Mucosa of gallbladder (tissue), 1 donor: ENCODE measurements around the gene FANCC. TPM values are rescaled to one million over a fixed set of nuclear protein-coding genes. Genes with fewer than 3 reads are reported as not detected.

Experiments
- DNase-seq: peaks from one replicate; pipeline ENCODE4 v3.0.0-alpha.2; 2020; ENCODE audit warnings: low spot score
- total RNA-seq: library from RNA; stranded (reverse); gene quantifications from one replicate; pipeline ENCODE4 v1.2.1, GENCODE V29; 2021
- donor health status: DM: no; HTN: no; CAD: no.

Gene FANCC
- total RNA-seq, 1 donor from 2014 or later = 18.9 TPM

DNA sequence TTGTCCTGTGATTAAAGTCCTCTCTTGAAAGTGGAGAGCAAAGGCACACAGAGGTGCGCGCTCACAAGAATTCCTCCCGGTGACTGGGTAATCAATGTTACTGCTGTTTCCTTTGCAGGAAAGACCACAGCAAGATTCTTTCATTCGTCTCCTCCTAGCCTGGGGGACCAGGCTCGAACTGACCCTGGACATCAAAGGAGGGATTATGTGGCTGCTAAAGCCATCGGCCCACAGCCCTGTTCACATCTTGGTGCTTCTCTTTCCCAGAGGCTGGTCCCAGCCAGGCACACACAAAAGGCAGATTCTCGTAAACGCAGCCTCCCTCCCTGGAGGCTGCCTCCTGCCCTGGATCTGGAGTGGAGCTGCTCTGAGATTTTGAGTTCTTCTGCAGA lies 230.9 kb downstream of the FANCC start:
- no peak for DNase-seq

GRCh38 chr9:95085861-95086563 lies 231.5 kb downstream of the FANCC start:
- DNase-seq = peak; percentile 57

DNA sequence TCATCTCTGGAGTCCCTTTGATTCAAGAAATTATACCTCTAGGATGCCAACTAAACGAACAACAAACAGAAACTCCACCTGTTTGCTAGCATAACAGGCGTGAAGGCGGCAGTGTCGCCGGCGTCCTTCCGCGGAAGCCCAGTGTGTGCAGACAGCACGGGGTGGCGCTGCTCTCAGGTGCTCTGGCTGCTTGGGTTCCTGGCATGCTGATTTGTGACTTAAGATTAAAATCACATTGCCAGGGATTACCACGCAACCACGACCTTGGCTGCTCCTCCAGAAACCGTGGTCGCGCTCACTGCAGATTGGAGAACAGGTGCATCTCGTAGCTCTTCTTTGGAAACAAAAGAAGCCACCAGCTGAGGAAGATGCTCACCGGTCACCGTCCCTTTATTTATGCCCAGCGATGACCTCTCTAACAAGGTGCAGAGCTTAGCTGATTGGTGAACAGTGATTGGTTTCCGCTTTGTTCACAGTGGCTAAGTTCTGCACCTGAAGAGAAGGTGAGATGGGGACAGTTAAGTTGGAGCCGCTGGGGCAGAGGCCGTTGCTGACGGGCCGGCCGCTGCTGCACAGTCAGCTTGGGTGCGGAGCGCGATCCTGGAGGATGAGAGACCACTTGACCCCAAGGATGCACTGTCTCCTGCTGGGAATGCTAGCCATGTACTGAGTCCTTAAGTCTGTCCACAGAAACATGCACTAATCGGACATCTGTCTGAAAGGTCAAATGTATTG lies 232.3 kb downstream of the FANCC start:
- no peak for DNase-seq

- no peak for DNase-seq
Observed at GRCh38 chr9:95084254-95084934, 233.1 kb downstream of the FANCC start.

DNA sequence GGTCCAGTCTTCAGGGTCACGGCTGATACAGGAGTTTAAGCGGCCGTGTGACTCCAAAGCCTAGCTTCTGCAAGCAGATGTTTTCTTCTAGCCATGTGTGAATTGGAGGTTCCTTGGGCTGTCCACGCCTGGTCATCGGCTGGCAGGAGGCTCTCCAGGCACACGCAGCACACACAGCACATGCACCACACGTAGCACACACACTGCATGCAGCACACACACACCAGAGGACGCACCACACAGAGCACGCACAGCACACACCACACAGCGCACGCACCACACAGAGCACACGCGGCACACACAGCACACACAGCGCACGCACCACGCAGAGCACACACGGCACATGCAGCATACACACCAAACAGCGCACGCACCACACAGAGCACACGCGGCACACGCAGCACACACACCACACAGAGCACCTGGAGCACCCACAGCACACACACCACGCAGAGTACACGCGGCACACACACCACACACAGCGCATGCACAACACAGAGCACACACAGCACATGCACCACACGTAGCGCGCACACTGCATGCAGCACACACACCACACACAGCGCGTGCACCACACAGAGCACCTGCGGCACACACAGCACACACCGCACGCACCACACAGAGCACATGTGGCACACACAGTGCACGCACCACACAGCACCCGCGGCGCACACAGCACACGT lies 234.3 kb downstream of the FANCC start:
- DNase-seq = no peak

GRCh38 chr9:95082401-95083084 lies 235.0 kb downstream of the FANCC start:
- DNase-seq = no peak

GRCh38 chr9:95081998-95082397 lies 235.5 kb downstream of the FANCC start:
- no peak for DNase-seq

DNA sequence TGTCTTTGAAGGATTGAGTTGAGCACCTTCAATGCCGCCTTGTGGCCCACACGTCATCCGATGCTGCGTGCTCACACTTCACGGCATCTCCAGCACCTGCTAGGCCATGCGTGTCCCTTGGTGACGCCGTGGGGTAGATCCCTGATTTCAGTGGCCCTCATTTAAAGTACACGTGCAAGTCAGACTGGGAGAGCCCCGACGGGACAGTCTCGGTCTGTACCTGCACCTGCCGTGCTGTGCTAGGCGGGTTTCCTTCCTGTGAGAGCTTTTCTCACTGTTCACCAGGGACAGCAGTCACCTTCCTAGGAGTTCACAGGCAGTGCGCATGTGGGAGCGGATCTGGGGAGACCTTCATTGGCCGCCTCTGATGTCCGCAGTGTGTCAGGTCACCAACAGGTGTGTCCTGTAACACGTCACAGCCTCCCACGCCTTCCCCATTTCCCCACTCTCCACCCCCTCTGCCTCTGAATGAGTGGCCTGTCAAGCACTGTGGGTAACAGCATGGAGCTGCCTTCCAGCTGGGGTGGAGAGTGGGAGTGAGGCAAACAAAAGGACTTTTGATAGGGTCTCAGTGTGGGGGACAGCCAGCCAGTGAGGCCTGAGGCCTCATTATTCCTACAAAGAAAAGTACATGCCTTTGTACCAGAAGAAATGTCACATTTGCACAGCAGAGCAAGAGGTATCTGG lies 236.4 kb downstream of the FANCC start:
- DNase-seq = no peak

DNA sequence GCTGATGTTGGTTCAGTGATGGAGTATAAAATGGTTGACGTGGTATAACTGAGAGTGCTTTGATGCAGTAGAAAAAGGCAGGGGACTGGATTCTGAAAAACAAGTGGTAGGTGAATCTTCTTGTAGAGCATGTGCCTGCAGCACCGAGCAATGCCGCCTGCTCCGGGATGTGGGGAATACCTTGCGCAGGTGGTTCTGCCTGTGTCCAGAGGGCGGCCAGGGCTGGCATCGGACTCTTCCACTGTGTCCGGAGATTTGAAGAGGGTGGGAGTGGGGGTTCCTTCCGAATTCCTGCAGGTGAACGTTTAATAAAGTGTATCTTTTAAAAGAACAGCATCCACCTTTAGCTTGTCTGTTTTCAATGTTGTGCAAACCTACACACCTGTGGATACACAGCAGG lies 238.0 kb downstream of the FANCC start:
- no peak for DNase-seq

- no peak for DNase-seq
Observed at GRCh38 chr9:95078939-95079338, 238.6 kb downstream of the FANCC start.

DNA sequence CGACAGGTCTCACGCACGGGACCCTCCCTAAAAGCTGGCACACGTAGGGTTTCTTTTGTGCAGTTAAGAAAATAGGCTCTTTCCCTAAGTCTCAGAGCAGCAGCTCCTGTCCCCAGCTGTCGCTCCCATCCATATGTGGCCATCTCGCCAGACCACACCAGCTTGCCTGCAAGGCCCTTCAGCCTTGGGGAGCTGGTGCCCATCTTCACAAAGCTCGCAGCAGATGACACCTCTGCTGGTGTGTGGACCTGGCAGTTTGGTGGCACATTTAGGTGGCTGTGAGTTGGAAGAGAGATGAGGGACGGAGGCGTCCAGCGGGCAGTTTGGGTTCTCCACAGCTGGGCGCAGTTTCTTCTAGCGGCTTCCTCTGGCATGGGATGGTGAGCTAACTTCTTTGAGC lies 239.0 kb downstream of the FANCC start:
- no peak for DNase-seq

DNA sequence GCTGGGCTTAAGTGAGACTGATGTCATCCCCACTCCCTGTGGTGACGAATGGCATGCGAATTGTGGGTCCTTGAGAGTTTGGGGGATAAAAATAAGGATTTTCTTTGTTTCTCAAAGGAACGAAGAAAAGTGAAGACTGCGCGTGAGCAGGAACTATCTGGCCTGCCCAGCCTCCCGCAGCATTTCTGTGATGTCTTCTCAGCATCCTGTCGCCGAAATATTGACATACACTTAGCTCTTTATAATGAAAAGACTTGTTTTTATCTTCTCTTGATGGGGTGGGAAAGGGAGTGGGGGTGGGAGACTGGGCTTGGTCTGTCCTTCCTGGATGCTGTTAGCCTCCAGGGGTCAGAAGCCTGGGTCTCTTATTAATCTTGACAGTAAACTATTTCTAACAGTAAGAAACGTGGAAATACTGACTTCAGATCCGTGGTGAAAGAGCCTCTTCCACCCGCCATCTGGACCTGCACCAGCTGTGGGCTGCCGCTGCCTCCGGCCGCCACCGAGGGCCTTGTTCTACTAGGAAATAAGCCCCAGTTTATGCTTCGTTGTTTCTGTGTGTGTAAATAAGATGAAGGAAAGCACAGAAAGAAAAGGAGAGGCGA lies 239.6 kb downstream of the FANCC start:
- no peak for DNase-seq

- no peak for DNase-seq
Observed at GRCh38 chr9:95077053-95077765, 240.3 kb downstream of the FANCC start.

- no peak for DNase-seq
Observed at GRCh38 chr9:95076696-95077052, 240.8 kb downstream of the FANCC start.

DNA sequence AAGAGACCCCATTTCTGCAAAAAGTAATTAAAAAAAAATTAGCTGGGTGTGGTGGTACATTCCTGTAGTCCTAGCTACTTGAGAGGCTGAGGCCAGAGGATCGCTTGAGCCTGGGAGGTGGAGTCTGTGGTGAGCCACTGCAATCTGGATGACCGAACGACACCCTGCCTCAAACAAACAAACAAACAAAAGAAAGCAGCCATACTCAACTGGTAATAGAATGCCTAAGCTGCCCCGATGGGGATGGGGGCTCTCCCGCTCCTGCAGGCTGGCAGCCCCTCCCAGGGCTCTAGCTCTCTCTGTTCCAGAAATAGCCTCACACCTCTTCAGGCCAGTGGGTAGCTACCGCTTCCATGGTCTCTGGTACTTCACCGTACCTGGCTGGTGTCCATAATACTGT lies 241.8 kb downstream of the FANCC start:
- no peak for DNase-seq

- DNase-seq = no peak
Observed at GRCh38 chr9:95074632-95075031, 242.9 kb downstream of the FANCC start.

- no peak for DNase-seq
Observed at GRCh38 chr9:95073918-95074317, 243.6 kb downstream of the FANCC start.

DNA sequence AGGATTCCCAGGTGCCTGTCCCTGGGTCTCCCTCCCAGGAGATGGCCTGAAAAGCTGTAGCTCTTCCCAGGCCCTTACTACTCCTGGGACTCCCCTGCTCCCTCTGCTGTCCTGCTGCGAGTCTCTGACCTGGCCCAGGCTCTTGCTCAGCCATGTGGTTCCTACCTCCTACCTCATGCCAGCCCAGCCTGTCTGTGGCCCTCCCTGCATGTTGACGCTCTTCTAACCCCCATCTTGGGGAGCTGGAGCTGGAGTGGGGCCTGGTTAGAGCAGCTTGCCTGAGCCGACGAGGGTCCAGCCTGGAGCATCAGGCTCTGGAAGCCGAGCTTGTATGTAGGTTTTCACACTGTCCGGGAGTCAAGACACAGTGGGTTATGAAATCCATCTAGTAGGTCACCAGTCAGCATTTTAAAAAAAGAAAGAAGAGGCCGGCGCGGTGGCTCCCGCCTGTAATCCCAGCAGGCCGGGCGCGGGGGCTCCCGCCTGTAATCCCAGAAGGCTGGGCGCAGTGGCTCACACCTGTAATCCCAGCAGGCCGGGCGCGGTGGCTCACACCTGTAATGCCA lies 244.4 kb downstream of the FANCC start:
- no peak for DNase-seq

DNA sequence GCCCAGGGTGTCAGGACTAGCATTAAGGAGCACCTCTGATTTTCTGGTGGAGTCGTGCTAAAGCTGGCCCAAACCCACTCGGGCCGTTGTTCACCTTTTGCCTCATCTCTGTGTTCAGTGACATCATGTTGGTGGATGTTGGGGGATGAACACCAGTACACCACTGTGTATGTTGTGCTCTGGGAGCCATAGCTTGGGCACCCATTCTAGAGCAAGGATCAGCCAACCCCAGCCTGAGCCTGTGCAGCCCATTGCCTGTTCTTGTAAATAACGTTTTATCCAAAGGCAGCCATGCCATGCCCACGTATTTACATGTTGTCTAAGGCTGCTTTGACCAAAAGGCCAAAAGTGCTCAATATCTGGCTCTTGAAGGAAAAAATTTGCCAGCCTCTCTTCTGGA lies 245.6 kb downstream of the FANCC start:
- no peak for DNase-seq

DNA sequence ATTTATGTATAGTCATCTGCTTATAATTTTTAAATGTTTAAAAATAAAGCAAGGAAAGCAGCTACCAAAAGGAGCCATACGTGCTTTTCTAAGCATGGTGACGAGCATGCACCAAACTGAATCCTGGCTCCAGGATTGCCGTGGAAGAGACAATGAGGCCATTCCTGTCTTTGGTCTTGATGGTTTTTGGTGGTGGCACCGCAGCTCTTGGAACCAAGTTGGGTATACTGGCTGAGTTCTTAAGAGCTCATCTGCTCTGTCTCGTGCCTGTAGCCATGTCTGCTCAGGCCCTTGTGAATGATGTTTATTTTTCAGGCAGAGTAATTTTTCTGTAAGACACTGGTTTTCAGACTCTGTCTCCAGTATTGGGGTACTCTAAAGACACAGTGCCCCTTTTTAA lies 246.1 kb downstream of the FANCC start:
- DNase-seq = no peak
